Tongue (tissue), 2 donors: ENCODE results near the gene FPR3. TPM values are rescaled to one million over a fixed set of nuclear protein-coding genes. Genes with fewer than 3 reads are reported as not detected.
"Not testable (repeated sequence)": the region's sequence is repeated elsewhere in the genome, so short reads cannot be mapped to it uniquely, and the experiment has no call there.

Source experiments
- DNase-seq: peaks from one replicate; pipeline ENCODE4 v3.0.0-alpha.2; 2015
- total RNA-seq: library from RNA; depleted of rRNA; stranded (reverse); fragments of >200 nt; gene quantifications from one replicate; pipeline ENCODE4 v1.2.3, GENCODE V29; 2014

Gene FPR3
- 1.4 TPM for total RNA-seq

GRCh38 chr19:51794885-51795490, at the start of gene FPR3:
TSS of gene FPR3 (plus strand) at chr19:51795157. CDS start at chr19:51823749, 28,592 bp downstream.
- DNase-seq, result no peak

DNA sequence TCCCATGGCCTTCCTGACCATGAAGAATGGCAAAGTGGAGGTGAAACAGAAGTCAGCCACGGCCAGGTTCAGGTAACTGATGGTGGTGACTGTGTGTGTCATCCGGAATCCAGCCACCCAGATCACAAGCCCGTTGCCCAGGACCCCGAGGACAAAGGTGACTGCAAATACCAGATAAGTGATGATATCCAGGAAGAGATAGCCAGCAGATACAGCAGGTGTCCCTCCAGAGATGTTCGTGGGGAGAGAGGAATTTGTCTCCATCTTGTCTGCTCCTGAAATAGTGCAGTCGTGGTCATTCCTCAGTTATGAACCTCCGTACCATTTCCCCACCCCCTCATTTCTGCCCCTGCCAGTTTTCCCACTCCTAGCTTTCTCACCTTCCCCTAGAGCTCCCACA, 48.2 kb upstream of the FPR3 start:
- no peak for DNase-seq

GRCh38 chr19:51749979-51750378, 45.0 kb upstream of the FPR3 start:
- DNase-seq, result no peak

DNA sequence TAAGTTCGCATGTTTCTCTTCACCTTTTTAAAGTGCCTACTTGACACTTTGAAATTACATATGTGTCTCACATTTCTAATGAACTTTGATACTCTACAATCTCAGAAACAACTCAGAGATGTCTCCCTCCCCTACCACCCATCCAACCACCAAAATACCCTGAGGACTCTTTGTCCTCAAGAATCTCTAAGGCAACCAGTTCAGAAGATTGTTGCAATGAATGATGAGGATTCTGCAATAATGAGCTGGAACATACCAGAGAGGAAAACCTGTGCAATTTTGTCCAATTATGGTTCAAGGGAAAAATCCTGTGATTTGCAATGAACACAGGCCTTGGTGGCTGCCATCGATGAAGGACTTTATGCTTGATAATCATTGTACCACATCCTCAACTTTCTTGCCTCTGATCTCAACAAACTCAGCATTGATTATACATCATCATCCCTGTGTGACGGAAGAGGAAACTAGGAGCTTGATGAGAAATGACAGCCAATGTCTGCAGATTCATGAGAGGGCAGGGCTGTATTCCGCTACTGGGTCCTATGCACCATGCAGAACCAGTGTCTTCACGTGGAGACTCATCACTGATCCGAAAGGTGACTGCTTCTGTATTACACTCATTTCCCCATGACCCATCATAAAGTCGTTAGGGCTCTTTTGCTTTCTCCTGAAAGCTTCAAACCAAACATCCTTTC, 44.4 kb upstream of the FPR3 start:
- no peak for DNase-seq

DNA sequence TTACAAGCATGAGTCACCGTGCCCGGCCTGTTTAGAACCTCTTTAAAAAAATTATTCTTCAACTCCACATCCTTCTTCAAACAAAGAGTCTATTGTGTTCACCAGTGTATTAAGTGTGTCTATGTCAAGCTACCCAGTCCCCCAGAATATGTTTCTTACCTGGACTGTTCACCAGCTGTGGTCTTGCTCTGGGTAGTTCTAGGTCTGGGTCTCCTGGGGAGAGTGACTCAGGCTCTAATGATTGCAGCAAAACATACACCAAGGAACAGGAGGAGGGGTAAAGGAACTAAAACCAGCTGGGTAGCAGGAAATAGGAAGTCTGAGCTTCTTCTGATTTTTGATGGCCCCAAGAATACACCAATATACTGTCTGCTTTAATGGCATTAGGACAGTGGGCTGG, 43.3 kb upstream of the FPR3 start, which contains the start of gene FPR1:
Gene FPR1, minus strand, starts transcription at position 224 of the 400 bp plus-strand sequence. CDS start 4,884 bp downstream, outside the sequence.
- no peak for DNase-seq

DNA sequence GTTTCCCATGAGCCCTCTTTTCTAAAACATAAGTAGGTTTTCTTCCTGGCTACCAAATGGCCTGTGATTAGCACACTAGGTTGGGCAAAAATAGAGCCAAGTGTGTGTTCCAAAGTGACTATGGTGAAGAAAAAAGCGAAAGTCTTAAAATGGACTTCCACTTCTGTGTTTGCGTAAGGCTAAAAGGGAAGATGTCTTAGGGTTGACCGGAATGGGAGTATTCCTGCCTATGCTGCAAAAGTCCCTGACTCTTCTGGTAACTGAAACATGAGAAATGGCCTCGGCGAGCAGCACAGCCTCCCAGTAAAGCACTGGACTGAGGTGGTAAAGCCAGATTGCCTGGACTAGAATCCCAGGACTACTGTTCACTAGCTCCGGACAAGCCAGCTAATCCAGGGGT, 40.8 kb upstream of the FPR3 start:
- DNase-seq, result no peak

DNA sequence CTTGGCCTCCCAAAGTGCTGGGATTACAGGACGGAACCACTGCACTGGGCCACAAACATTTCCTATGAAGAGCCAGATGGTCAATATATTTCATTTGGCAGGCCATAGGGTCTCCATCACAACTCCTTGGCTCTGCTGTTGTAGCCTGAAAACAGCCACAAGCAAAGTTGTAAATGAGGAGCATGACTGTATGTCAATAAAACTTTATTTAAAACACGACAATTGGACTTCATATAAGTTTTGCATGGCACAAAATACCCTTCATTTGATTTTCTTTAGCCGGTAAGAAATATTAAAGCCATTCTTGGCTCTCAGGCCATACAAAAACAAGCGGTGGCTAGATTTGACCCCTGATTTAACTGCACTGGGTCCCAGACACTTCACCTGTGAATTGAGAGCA, 40.2 kb upstream of the FPR3 start:
- no peak for DNase-seq

- DNase-seq, result no peak
These were observed 39.4 kb upstream of the FPR3 start for GRCh38 chr19:51755571-51755970.

GRCh38 chr19:51760697-51761356, 34.1 kb upstream of the FPR3 start, which contains the start of gene FPR2:
TSS of gene FPR2 (plus strand) at chr19:51761180. CDS start at chr19:51768659, 7,479 bp downstream.
- no peak for DNase-seq

DNA sequence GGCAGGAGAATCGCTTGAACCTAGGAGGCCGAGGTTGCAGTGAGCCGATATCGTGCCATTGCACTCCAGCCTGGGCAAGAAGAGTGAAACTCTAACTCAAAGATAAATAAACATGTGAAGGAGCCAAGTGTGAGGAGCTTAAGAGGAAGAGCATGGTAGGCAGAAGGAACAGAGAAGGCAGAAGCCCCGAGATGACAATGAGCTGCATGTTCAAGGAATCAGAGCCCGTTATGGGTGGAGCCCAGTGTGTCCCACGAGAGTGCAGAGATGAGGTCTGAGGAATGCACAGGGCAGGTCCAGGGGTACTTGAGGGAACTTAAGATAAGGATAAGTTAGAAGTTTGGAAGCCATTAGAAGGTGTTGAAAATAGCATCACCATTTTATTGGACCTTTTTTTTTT, 33.3 kb upstream of the FPR3 start:
- no peak for DNase-seq

- DNase-seq, result no peak
These were observed 29.9 kb upstream of the FPR3 start for GRCh38 chr19:51765086-51765485.

GRCh38 chr19:51766461-51766860, 28.5 kb upstream of the FPR3 start:
- no peak for DNase-seq

- DNase-seq, result no peak
These were observed 23.4 kb upstream of the FPR3 start for GRCh38 chr19:51771376-51772130.

DNA sequence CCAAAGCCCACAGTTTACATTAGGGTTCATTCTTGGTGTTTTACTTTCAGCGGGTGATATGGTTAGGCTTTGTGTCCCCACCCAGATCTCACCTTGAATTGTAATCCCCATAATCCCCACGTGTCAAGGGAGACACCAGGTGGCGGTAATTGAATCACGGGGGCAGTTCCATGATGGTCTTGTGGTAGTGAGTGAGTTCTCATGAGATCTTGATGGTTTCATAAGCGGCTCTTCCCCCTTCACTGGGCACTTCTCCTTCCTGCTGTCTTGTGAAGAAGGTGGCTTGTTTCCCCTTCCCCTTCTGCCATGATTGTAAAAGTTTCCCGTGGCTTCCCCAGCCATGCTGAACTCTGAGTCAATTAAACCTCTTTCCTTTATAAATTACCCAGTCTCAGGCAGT, 22.0 kb upstream of the FPR3 start:
- DNase-seq, result no peak

GRCh38 chr19:51776561-51776960, 18.4 kb upstream of the FPR3 start:
- not testable (repeated sequence) for DNase-seq

DNA sequence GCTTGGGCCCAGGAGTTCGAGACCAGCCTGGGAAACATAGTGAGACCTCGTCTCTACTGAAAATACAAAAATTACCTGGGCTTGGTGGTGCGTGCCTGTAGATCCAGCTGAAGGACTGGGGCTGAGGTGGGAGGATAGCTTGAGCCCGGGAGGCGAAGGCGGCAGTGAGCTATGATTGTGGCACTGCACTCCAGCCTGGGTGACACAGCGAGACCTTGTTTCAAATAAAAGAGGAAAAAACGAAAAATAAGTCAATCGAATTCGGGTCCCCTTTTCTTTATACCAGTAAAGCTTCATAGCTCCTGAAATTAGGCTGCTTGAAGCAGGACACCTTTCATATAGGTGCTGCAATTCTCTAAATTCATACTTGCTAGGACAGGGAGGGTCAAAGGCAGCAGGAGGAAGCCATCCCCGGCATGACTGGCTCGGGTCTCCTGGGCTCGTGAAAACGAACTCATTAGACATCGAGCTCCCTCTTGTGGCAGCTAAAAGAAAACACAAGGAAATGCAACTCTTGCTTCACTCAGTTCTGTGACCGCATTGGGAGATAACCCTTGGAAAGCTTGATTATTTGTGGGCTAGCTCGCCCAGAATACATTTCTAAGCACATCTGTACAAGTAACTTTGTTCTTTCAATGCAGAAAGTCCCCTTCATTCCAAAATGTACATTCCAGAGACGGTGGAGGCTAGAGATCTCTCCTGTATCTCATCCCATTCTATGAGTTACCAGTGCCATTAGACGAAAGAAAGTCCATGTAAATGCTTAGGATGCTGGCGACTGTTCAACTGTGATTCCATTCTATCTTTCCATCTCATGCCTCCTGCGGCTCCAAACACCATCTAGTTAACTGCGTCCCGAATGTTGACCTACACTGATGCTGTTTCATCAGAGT, 17.1 kb upstream of the FPR3 start:
- DNase-seq, result peak; percentile 91

DNA sequence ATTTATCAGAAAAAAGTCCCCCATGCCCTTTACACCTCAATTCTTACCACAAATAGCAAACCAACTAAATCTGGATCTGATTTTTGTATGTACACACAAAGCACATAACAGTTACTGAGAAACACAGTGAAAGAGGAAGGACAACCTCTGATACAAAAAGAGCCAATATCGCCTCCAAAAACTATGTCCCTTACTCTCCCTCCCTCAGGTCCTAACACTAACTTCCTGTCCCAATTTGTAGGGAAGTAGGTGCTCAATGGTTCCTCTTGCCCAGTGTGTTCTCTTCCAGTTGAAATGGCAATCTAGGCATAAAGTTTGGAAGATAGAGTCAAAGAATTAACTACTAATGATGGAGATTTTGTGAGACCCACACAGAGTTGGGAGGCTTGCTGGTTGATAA, 15.8 kb upstream of the FPR3 start:
- DNase-seq, result no peak

DNA sequence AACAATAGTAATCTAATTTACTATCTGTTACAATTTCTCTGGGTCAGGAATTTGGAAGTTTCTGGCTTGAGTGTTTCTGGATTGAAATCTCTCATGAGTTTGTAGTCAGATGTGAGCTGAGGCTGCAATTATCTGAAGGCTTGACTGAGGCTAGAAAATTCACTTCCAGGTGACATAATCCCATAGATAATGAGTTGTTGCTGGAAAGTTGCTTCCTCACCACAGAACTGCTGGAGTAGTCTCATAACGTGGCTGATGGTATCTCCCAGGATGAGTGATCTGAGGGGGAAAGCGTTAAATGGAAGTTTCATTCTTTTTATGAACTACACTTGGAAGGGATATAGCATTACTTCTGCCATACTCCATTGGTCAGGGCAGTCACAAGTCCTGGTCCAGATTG, 15.3 kb upstream of the FPR3 start:
- no peak for DNase-seq

- DNase-seq, result no peak
These were observed 14.7 kb upstream of the FPR3 start for GRCh38 chr19:51780270-51780669.

DNA sequence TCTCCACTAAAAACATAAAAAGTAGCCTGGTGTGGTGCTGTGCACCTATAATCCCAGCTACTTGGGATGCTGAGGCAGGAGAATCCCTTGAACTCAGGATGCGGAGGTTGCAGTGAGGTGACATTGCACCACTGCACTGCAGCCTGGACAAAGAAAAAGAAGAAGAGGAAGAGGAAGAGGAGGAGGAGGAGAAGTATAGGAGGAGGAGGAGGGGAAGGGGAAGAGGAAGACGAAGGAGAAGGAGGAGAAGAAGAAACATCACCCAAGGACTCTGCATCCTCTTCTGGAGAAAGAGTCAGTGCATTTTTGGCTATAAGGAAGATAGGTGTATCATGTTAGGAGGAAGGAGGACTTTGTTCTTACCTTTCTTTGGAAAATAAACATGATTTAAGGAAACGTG, 13.0 kb upstream of the FPR3 start:
- no peak for DNase-seq

- peak; percentile 12 for DNase-seq
These were observed 11.6 kb upstream of the FPR3 start for GRCh38 chr19:51783372-51783771.
